Measurements from ENCODE around the gene TMEM38B.

TMEM38B gene

DNA sequence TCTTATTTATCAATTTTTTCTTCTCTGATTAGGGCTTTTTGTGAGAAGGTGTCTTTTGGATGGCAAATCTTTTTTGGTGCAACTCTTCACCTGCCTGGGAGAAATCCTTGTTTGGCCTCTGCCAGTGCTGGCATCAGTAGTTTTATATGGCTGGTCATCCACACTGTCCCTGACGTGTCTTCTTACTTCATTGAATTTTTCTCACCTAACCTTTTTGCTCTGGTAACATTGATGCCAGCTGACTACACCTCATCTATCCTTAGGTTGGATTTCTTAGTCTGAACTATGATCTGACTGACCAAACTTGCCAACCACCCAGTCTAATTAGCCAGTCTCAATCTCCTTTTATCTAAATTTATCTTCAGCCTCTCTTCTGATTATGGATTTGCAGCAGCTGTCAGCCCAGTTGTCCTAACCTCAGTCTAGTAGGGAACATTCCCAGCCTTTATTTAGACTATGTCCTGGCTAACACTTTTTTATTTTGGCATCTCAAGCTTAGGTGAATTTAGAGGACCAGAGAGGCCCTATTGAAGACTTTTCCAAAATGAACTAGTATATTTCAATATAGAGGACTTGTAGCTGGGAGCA is 10.6 kb upstream of the TMEM38B start:
- H3K4me3 ChIP-seq (ENCODE audit: low read length): no peak overlapping the region
- TF ChIP-seq, protein P1, sequence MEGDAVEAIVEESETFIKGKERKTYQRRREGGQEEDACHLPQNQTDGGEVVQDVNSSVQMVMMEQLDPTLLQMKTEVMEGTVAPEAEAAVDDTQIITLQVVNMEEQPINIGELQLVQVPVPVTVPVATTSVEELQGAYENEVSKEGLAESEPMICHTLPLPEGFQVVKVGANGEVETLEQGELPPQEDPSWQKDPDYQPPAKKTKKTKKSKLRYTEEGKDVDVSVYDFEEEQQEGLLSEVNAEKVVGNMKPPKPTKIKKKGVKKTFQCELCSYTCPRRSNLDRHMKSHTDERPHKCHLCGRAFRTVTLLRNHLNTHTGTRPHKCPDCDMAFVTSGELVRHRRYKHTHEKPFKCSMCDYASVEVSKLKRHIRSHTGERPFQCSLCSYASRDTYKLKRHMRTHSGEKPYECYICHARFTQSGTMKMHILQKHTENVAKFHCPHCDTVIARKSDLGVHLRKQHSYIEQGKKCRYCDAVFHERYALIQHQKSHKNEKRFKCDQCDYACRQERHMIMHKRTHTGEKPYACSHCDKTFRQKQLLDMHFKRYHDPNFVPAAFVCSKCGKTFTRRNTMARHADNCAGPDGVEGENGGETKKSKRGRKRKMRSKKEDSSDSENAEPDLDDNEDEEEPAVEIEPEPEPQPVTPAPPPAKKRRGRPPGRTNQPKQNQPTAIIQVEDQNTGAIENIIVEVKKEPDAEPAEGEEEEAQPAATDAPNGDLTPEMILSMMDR (conservative IDR thresholded peaks at IDR 0.05; ENCODE audit: low read depth, low read length): no peak
- no peak for DNase-seq (ENCODE audit: low read depth)

DNA sequence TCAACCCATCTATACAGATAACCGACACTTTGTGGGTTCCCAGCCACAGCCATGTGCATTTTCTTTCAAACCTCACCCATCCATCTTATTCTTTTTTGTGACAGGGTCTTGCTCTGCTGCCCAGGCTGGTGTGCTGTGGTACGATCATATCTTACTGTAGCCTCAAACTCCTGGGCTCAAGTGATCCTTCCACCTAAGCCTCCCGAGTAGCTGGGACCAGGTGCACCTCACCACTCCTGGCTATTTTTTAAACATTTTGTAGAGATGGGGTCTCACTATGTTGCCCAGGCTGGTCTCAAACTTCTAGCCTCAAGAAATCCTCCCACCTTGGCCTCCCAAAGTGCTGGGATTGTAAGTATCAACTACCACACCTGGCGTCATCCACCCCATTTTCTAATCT is 7.4 kb upstream of the TMEM38B start:
- no peak for DNase-seq (ENCODE audit: low read depth)
- TF ChIP-seq, protein P1 (conservative IDR thresholded peaks at IDR 0.05; ENCODE audit: low read depth, low read length): no peak
- no peak overlapping the region for H3K4me3 ChIP-seq (ENCODE audit: low read length)

DNA sequence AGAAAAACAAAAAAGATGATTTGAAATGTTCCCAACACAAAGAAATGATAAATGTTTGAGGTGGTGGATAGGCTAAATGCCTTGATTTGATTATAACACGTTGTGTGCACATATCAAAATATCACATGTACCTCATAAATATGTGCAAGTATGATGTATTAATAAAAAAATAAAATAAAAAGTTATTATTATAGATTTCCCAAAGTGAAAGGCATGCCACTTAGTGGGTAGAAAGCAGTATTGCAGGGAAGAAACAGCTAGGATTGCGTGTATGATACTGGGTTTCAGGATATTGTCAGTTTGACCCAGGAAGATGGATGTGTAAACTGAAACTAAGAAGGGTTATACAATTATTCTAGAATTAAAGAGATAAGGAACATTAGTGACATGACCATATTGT is 3.6 kb upstream of the TMEM38B start:
- TF ChIP-seq, protein P1 (conservative IDR thresholded peaks at IDR 0.05; ENCODE audit: low read depth, low read length): peak; percentile 73
- DNase-seq (ENCODE audit: low read depth): no peak
- no peak overlapping the region for H3K4me3 ChIP-seq (ENCODE audit: low read length)

DNA sequence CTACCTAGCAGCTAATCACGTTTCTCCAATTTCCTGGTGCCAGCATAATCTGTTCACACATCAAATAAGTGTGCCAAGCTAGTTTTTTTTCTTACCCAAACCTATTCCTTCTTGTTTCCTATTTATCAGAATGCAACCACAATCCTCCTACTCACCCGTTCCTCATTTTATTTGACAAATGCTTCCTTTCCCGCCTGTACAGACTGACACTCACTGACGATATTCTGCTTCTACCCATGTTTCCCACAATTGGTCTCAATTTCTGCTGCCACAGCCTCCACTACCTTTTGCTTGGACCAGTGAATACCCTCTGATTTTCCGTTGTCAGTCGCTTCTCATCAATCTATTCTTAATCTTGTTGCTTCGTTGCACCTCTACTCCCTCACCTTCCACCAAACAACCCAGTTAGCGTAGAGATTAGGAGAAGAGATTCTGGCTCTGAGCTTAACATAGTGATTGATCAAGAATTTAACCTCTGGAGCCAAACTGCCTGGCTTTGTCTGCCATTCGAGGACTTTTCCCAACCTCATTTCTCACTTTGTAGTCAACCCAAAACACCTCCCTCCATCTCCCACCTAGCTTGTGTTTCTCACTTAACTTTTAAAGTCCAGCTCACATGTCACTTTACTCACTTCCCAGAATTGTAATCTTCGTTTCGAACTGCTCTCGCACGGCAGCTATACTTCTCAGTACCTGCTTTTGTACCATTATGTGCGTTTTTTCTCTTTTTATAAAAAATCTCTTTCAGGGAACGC is 729 bp upstream of the TMEM38B start:
- no peak for DNase-seq (ENCODE audit: low read depth)
- TF ChIP-seq, protein P1 (conservative IDR thresholded peaks at IDR 0.05; ENCODE audit: low read depth, low read length): no peak
- peak overlapping the region; percentile 63 for H3K4me3 ChIP-seq (ENCODE audit: low read length)

DNA sequence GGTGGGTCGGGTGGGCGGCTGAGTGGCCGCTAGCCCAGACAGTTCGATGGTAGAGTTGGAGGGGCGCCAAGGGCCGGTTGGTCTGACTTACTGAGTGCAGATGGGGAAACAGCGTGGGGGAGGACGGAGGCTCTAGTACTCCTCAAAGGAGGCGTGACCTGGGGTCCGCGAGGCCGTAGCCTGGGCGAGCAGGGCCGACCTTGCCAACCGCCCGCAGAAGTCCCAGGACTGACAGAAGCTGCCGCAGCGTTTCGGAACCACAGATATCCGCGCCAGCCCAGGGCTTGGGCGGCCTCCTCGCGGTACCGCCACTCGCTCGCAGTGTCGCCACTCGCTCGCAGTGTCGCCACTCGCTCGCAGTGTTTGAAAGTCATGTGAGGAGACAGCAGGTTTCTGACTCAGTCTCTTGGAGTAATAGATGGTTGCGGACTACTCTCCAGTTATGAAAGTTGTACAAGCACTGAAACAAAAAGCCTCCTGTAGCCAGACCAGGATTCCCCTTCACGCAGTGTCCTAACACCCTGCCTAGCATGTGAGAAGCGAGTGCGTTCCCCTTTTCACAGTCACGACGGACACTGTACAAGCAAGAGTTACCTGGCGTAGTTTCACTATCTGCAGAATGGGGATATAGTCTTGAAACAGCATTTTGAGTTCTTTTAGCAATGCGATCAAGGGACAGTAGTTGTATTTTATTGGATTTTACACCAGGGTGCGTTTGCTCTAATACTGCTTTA is 674 bp downstream of the TMEM38B start:
- TF ChIP-seq, protein P1 (conservative IDR thresholded peaks at IDR 0.05; ENCODE audit: low read depth, low read length): no peak
- peak overlapping the region; percentile 76 for H3K4me3 ChIP-seq (ENCODE audit: low read length)
- DNase-seq (ENCODE audit: low read depth): no peak

DNA sequence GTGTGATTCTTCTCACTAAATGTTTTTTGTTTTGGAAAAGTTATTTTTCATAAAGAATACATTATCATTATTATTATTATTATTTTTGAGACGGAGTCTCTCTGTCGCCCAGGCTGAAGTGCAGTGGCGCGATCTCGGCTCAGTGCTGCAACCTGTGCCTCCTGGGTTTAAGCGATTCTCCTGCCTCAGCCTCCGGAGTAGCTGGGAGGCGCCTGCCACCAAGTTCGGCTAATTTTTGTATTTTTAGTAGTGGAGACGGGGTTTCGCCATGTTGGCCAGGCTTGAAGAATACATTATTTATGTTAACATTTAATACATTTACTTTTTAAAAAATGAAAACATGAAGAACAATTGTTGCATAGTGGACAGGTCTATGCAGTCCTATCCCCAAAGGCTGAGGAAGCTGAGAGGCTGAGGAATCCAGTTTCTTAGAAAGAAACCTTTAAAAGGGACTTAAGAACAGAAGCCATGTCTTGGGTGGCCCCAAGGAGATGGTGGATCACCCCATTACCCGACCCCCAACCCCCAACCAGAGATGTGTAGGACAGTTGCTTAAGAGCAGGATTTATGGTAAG is 2.0 kb downstream of the TMEM38B start:
- TF ChIP-seq, protein P1 (conservative IDR thresholded peaks at IDR 0.05; ENCODE audit: low read depth, low read length): no peak
- no peak overlapping the region for H3K4me3 ChIP-seq (ENCODE audit: low read length)
- DNase-seq (ENCODE audit: low read depth): no peak

Data from retinal pigment epithelial cell (primary cell).